ENCODE data around the gene FCHSD2. TPM values are rescaled to one million over a fixed set of nuclear protein-coding genes. Genes with fewer than 3 reads are reported as not detected.
A peak's percentile ranks its signal among the peaks of the same experiment; 100 is the strongest.

The FCHSD2 gene
- total RNA-seq, 1 experiment from 2014 or later = 7.1 TPM

GRCh38 chr11:72926076-72926475 is 216.0 kb downstream of the FCHSD2 start:
- no peaks in the 10 kb centered on the region for H3K9me3 ChIP-seq (ENCODE audit: low read length)
- no peaks in the 10 kb centered on the region for H3F3A ChIP-seq (ENCODE audit: low read length, unreplicated experiment)
- H3K27me3 ChIP-seq (ENCODE audit: low read length) = no peaks in the 10 kb centered on the region
- H3K9me2 ChIP-seq (replicated peaks; ENCODE audit: low read length) = no peaks in the 10 kb centered on the region
- DNase-seq (no peak), ATAC-seq (no peak)
- intact Hi-C loops (cut with micrococcal nuclease) = loop anchor here (10.0 kb wide), 1 partner anchor 359 kb away; no protein-coding TSS in a partner anchor
- TF ChIP-seq EZH2 (IDR thresholded peaks at IDR 0.05; ENCODE audit: low read length, unreplicated experiment) = no peak
- TF ChIP-seq EZH2phosphoT487 (IDR thresholded peaks at IDR 0.05; ENCODE audit: borderline replicate concordance, low read length) = no peak
- TF ChIP-seq CTCF (conservative IDR thresholded peaks at IDR 0.05; ENCODE audit: low read depth, low read length) = no peak
- H3K4me1 ChIP-seq (ENCODE audit: insufficient read depth, low read length) = peaks cover 6% of the 10 kb centered on the region
- H3K4me2 ChIP-seq (ENCODE audit: low read length) = no peak overlapping the region
- no peak overlapping the region for H2AFZ ChIP-seq (ENCODE audit: low read length)
- H3K27ac ChIP-seq (ENCODE audit: low read length) = no peak overlapping the region
- H3K9ac ChIP-seq (ENCODE audit: low read length) = no peak overlapping the region
- ChIA-PET CTCF (interaction anchor here (0.6 kb wide), 1 partner anchor 50 kb away, joined by 3 read pairs; no protein-coding TSS in a partner anchor), POLR2A (ENCODE audit: unreplicated experiment) (no interaction called here)
- H3K79me2 ChIP-seq (ENCODE audit: low read length) = no peaks in the 10 kb centered on the region
- no peaks in the 10 kb centered on the region for H4K20me1 ChIP-seq (ENCODE audit: low read length)
- BruUV-seq (replicated peaks) = no TSS peak
- no peak overlapping the region for H3K4me3 ChIP-seq (ENCODE audit: low read length)
- no peaks in the 10 kb centered on the region for H3K36me3 ChIP-seq (ENCODE audit: low read depth, low read length)

- no peak overlapping the region for H3K27ac ChIP-seq (ENCODE audit: low read length)
- no peaks in the 10 kb centered on the region for H3K9me2 ChIP-seq (replicated peaks; ENCODE audit: low read length)
- intact Hi-C loops (cut with micrococcal nuclease) = loop anchor here (2.0 to 10.0 kb wide), 2 partner anchors 215 to 359 kb away; no protein-coding TSS in a partner anchor
- H2AFZ ChIP-seq (ENCODE audit: low read length) = no peak overlapping the region
- no peaks in the 10 kb centered on the region for H3K27me3 ChIP-seq (ENCODE audit: low read length)
- no peak for DNase-seq
- H3F3A ChIP-seq (ENCODE audit: low read length, unreplicated experiment) = no peaks in the 10 kb centered on the region
- no peak for ATAC-seq
- no peaks in the 10 kb centered on the region for H3K9me3 ChIP-seq (ENCODE audit: low read length)
- no peak overlapping the region for H3K9ac ChIP-seq (ENCODE audit: low read length)
- H3K36me3 ChIP-seq (ENCODE audit: low read depth, low read length) = no peaks in the 10 kb centered on the region
- TF ChIP-seq CTCF (conservative IDR thresholded peaks at IDR 0.05; ENCODE audit: low read depth, low read length) (no peak), EZH2phosphoT487 (IDR thresholded peaks at IDR 0.05; ENCODE audit: borderline replicate concordance, low read length) (no peak), EZH2 (IDR thresholded peaks at IDR 0.05; ENCODE audit: low read length, unreplicated experiment) (no peak)
- H3K4me2 ChIP-seq (ENCODE audit: low read length) = no peak overlapping the region
- ChIA-PET CTCF (no interaction called here), POLR2A (ENCODE audit: unreplicated experiment) (no interaction called here)
- no peak overlapping the region for H3K4me3 ChIP-seq (ENCODE audit: low read length)
- H3K4me1 ChIP-seq (ENCODE audit: insufficient read depth, low read length) = peaks cover 6% of the 10 kb centered on the region
- no peaks in the 10 kb centered on the region for H3K79me2 ChIP-seq (ENCODE audit: low read length)
- H4K20me1 ChIP-seq (ENCODE audit: low read length) = no peaks in the 10 kb centered on the region
- no TSS peak for BruUV-seq (replicated peaks)
Measured at GRCh38 chr11:72925656-72926055, 216.5 kb downstream of the FCHSD2 start.

- no peaks in the 10 kb centered on the region for H3F3A ChIP-seq (ENCODE audit: low read length, unreplicated experiment)
- DNase-seq = peak; percentile 65
Measured at GRCh38 chr11:72924568-72925190, 217.4 kb downstream of the FCHSD2 start.

More at GRCh38 chr11:72924568-72925190, 217.4 kb downstream of the FCHSD2 start:
- ChIA-PET CTCF (interaction anchor here (0.6 to 1.5 kb wide), 5 partner anchors 93 to 1491 kb away, joined by 3 to 21 read pairs (median 7); partner anchors contain the start of gene FCHSD2), POLR2A (ENCODE audit: unreplicated experiment) (interaction anchor here (0.5 to 0.6 kb wide), 4 partner anchors 97 to 293 kb away, joined by 3 to 16 read pairs (median 4); no protein-coding TSS in a partner anchor)
- TF ChIP-seq EZH2phosphoT487 (IDR thresholded peaks at IDR 0.05; ENCODE audit: borderline replicate concordance, low read length) (no peak), CTCF (conservative IDR thresholded peaks at IDR 0.05; ENCODE audit: low read depth, low read length) (peak; percentile 85)
- no TSS peak for BruUV-seq (replicated peaks)
- Histone ChIP-seq H3K9me3 (ENCODE audit: low read length) (no peaks in the 10 kb centered on the region), H4K20me1 (ENCODE audit: low read length) (no peaks in the 10 kb centered on the region), H3K9ac (ENCODE audit: low read length) (no peak overlapping the region), H3K79me2 (ENCODE audit: low read length) (no peaks in the 10 kb centered on the region), H3K4me3 (ENCODE audit: low read length) (no peak overlapping the region), H2AFZ (ENCODE audit: low read length) (no peak overlapping the region), H3K36me3 (ENCODE audit: low read depth, low read length) (no peaks in the 10 kb centered on the region), H3K27me3 (ENCODE audit: low read length) (no peaks in the 10 kb centered on the region), H3K27ac (ENCODE audit: low read length) (no peak overlapping the region), H3K4me2 (ENCODE audit: low read length) (no peak overlapping the region), H3K4me1 (ENCODE audit: insufficient read depth, low read length) (no peaks in the 10 kb centered on the region), H3K9me2 (replicated peaks; ENCODE audit: low read length) (no peaks in the 10 kb centered on the region)
- ATAC-seq = peak; percentile 73
- intact Hi-C loops (cut with micrococcal nuclease) = loop anchor here (1.0 to 10.0 kb wide), 4 partner anchors 216 to 360 kb away; no protein-coding TSS in a partner anchor
